Skeletal muscle satellite cell (primary cell): ENCODE data around the gene DCTD.

ENCODE experiments used
- H3K27me3 ChIP-seq: 2 replicates; pipeline ENCODE4 v1.7.0; 2013; ENCODE audit warnings: low read length; ENCODE audit not compliant: control insufficient read depth, insufficient read depth
- H3K36me3 ChIP-seq: 2 replicates; pipeline ENCODE4 v1.7.0; 2013; ENCODE audit warnings: mild to moderate bottlenecking, control low read depth, low read length; ENCODE audit not compliant: insufficient read depth
- H3K4me1 ChIP-seq: 2 replicates; pipeline ENCODE4 v1.7.0; 2013; ENCODE audit warnings: low read length; ENCODE audit not compliant: control insufficient read depth, insufficient read depth
- H3K4me2 ChIP-seq: 2 replicates; pipeline ENCODE4 v1.7.0; 2013; ENCODE audit warnings: mild to moderate bottlenecking, low read length
- H3K4me3 ChIP-seq: 2 replicates; pipeline ENCODE4 v1.7.0; 2013; ENCODE audit warnings: low read length
- H3K9ac ChIP-seq: 2 replicates; pipeline ENCODE4 v1.7.0; 2013; ENCODE audit warnings: mild to moderate bottlenecking, low read depth, low read length, moderate library complexity
- H3K9me3 ChIP-seq: replicated peaks from 2 replicates; pipeline ENCODE4 v1.7.0; 2013; ENCODE audit warnings: mild to moderate bottlenecking, control low read depth, low read length

The DCTD gene

DNA sequence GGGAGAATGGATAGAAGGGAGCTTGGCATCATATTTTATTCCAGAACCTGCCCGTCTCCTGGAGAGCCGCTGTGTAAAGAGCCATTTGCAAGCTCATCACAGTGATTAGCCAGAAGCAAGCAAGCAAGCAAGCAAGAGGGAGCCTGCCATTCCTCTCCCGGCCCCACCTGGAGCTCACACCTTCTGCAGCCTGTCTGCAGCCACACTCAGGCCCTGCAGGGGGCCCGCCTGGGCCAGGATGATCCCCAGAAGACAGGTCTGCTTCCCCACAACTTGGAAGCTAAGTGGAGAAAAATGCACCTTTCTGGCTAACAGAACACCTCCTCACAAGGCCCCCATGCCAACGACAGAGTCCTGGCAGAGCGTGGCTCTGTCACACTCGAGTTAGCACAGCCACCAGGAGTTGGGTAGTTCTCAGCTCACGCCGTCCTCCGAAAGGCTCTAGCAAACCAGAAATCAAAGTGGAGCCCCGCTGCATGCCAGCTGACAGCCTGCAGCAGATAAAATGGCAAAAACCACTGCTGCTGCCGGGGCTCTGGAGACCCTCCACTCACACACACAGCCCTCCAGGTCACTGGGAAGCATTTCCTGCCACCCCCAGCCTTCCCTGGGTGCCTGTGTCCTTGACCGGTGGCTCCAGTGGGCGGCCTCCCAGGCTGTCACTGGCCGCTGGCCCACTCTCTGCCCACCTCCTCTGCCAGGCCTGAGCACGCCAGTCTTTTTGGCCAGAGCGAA lies 54.9 kb downstream of the DCTD start:
- H3K9ac ChIP-seq = no peak overlapping the region
- H3K9me3 ChIP-seq = no peaks in the 10 kb centered on the region
- peaks cover 5% of the 10 kb centered on the region for H3K4me1 ChIP-seq
- no peak overlapping the region for H3K4me3 ChIP-seq
- H3K27me3 ChIP-seq = no peaks in the 10 kb centered on the region
- no peak overlapping the region for H3K4me2 ChIP-seq
- no peaks in the 10 kb centered on the region for H3K36me3 ChIP-seq

GRCh38 chr4:182861346-182861745 lies 55.8 kb downstream of the DCTD start:
- Histone ChIP-seq H3K4me1 (peaks cover 5% of the 10 kb centered on the region), H3K9ac (no peak overlapping the region), H3K9me3 (no peaks in the 10 kb centered on the region), H3K27me3 (no peaks in the 10 kb centered on the region), H3K4me2 (no peak overlapping the region), H3K4me3 (no peak overlapping the region), H3K36me3 (no peaks in the 10 kb centered on the region)

DNA sequence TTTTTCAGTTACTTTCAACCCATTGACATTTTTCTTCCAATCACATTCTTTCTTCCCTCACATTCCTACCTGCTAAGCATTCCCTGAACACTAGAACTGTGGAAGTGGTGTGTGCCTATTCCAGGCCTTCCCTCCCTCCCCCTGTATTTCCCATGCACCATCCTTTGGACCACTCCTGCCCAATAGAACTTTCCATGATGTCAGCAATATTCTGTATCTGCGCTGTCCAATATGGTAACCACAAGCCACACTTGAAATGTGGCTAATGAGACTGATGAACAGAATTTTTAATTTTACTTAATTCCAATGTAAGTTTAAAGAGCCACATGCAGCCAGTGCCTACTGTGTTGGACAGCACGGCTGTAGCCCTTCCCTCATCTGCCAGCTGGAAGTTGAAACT lies 57.5 kb downstream of the DCTD start:
- no peak overlapping the region for H3K9ac ChIP-seq
- H3K4me1 ChIP-seq = no peaks in the 10 kb centered on the region
- no peaks in the 10 kb centered on the region for H3K9me3 ChIP-seq
- H3K4me2 ChIP-seq = no peak overlapping the region
- no peaks in the 10 kb centered on the region for H3K27me3 ChIP-seq
- H3K36me3 ChIP-seq = no peaks in the 10 kb centered on the region
- H3K4me3 ChIP-seq = no peak overlapping the region

DNA sequence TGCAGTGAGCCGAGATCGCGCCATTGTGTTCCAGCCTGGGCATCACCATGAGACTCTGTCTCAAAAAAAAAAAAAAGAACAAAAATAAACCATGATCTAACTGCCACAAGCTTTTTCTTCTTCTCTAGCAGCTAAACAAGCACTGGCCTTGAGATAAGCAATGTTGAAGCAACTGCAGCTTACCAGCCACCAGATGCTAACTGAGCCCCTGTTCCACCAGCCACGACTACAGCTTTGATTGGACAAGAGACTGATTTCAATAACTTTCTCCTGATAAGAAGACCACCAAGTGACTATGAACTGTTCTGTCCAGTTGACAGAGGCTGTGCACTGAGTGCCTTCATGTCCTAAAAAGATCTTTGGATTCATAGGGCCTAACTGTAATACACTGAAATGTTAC lies 58.5 kb downstream of the DCTD start:
- Histone ChIP-seq H3K27me3 (peaks cover 5% of the 10 kb centered on the region), H3K9ac (no peak overlapping the region), H3K4me3 (no peak overlapping the region), H3K4me2 (no peak overlapping the region), H3K4me1 (no peaks in the 10 kb centered on the region), H3K36me3 (no peaks in the 10 kb centered on the region), H3K9me3 (no peaks in the 10 kb centered on the region)

- Histone ChIP-seq H3K4me2 (no peak overlapping the region), H3K9ac (no peak overlapping the region), H3K36me3 (no peaks in the 10 kb centered on the region), H3K9me3 (no peaks in the 10 kb centered on the region), H3K4me3 (no peak overlapping the region), H3K27me3 (peaks cover 13% of the 10 kb centered on the region), H3K4me1 (no peaks in the 10 kb centered on the region)
Measured at GRCh38 chr4:182856862-182857261, 60.3 kb downstream of the DCTD start.

DNA sequence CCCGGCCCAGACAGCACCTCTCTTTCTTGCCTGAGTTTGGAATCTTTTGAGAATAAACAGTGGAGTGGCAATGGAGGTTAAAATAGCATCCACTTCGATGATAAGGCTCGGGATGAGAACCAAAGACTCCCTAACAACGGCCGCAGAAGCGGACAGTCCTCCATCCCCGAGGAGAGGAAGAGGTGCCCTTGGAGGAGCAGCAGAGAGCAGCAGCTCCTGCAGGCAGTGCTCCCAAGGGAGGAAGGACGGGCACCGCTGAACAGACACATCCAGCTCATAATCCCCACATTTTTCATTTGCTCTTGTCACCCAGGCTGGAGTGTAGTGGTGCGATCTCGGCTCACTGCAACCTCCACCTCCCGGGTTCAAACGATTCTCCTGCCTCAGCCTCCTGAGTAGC lies 61.3 kb downstream of the DCTD start:
- Histone ChIP-seq H3K4me3 (no peak overlapping the region), H3K9ac (no peak overlapping the region), H3K4me1 (no peaks in the 10 kb centered on the region), H3K27me3 (peaks cover 13% of the 10 kb centered on the region), H3K9me3 (no peaks in the 10 kb centered on the region), H3K4me2 (no peak overlapping the region), H3K36me3 (no peaks in the 10 kb centered on the region)

DNA sequence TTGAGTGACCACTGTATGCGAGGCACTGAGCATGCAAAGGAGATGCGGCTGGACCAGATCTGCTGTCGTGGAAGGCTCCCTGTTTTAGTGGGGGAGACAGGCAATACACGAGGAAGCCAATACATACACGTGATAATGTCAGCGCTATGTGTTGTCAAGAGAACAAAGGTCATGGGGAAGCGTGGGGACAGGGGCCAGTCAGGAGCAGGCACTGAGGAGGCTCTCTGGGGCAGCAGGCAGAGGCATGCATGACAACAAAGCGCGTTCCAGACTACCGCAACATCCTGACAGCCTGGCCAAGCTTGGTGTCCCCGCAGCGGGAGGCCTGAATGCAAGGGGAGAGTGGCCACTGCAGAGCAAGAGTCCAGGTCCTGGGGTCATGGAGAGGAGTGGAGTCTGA lies 61.9 kb downstream of the DCTD start:
- Histone ChIP-seq H3K9me3 (no peaks in the 10 kb centered on the region), H3K36me3 (no peaks in the 10 kb centered on the region), H3K4me3 (no peak overlapping the region), H3K9ac (no peak overlapping the region), H3K4me1 (no peaks in the 10 kb centered on the region), H3K4me2 (no peak overlapping the region), H3K27me3 (peaks cover 17% of the 10 kb centered on the region)

GRCh38 chr4:182854466-182854865 lies 62.7 kb downstream of the DCTD start:
- no peak overlapping the region for H3K4me3 ChIP-seq
- no peaks in the 10 kb centered on the region for H3K4me1 ChIP-seq
- no peaks in the 10 kb centered on the region for H3K9me3 ChIP-seq
- H3K27me3 ChIP-seq = peaks cover 19% of the 10 kb centered on the region
- H3K36me3 ChIP-seq = no peaks in the 10 kb centered on the region
- no peak overlapping the region for H3K4me2 ChIP-seq
- no peak overlapping the region for H3K9ac ChIP-seq

GRCh38 chr4:182853731-182854330 lies 63.4 kb downstream of the DCTD start:
- no peaks in the 10 kb centered on the region for H3K4me1 ChIP-seq
- no peak overlapping the region for H3K9ac ChIP-seq
- no peak overlapping the region for H3K4me3 ChIP-seq
- H3K4me2 ChIP-seq = no peak overlapping the region
- no peaks in the 10 kb centered on the region for H3K36me3 ChIP-seq
- no peaks in the 10 kb centered on the region for H3K9me3 ChIP-seq
- H3K27me3 ChIP-seq = peaks cover 19% of the 10 kb centered on the region

DNA sequence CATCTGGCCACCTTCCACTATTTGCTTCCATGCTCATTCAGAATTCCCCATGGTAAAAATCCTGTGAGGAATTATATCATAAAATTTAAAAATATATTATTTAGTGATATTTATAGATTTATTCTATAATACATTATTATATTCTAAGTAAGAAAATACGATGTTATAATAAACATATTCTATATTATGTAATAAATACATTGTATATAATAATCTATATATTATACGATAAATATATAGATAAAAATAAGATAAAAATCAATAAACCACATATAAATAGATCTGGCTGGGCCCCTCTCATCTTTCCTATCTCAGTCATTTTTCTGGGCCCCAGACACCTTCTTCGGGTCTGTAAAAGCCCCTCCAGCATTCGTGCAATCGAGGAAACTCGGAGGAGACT lies 68.5 kb downstream of the DCTD start:
- no peak overlapping the region for H3K4me3 ChIP-seq
- H3K27me3 ChIP-seq = peaks cover 36% of the 10 kb centered on the region
- no peaks in the 10 kb centered on the region for H3K4me1 ChIP-seq
- no peaks in the 10 kb centered on the region for H3K36me3 ChIP-seq
- no peak overlapping the region for H3K4me2 ChIP-seq
- no peaks in the 10 kb centered on the region for H3K9me3 ChIP-seq
- no peak overlapping the region for H3K9ac ChIP-seq

DNA sequence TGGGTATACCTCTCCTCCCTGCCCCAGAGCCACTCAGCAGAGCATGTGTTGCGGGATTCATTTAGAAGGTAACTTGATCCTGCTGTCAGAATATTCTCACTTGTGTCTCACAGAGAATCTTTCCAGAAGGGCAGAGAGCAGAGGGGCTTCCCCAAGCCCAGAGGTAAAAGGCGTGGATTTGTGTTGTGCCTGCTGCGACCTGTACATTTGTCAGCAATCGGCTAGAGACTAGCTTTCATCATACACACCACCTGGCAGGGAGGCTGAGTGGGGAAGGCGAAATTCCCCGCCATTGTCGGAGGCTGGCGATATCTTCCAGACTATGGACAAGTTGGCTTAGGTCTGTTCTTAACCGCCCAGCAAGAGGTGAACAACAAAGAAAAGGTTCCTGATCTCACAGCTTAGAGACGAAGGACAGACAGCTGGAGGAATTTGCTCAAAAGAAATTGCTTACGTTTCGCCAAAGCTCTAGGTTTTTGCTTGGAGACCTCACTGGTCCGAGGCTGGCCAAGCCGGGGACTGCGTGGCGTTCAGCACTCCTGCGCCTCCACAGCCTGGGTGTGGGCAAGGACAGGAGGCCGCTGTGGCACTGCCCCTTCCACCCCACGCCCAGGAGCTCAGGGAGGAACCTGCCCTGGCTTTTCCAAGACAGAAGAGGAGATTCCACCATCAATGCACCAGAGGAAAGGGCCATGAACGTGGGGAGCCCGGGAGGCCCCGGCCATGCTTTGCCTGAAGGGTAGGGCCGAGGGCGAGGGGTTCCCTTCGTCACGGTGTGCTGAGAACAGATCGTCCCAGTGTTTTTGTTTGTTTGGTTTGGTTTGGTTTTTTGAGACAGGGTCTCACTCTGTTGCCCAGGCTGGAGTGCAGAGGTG lies 69.4 kb downstream of the DCTD start:
- H3K9ac ChIP-seq = no peak overlapping the region
- no peaks in the 10 kb centered on the region for H3K36me3 ChIP-seq

More for the DNA sequence above, 69.4 kb downstream of the DCTD start:
- Histone ChIP-seq H3K27me3 (peaks cover 29% of the 10 kb centered on the region), H3K4me3 (no peak overlapping the region), H3K4me1 (no peaks in the 10 kb centered on the region), H3K9me3 (no peaks in the 10 kb centered on the region), H3K4me2 (no peak overlapping the region)
